T-cell (primary cell): ENCODE data around the gene POLE. TPM values are rescaled to one million over a fixed set of nuclear protein-coding genes. Genes with fewer than 3 reads are reported as not detected.

Experiments
- ATAC-seq, 4 experiments: fragments of 200-7000 bp in 3 of 4; fragments of 150-1000 bp in 1 of 4; cut with Tn5 transposase; replicated peaks in 1 of 4; 1 replicate in 3 of 4; 2 replicates in 1 of 4; pipeline ENCODE4 v1.10.0; 2021; ENCODE audit warnings: moderate library complexity in 3 of 4, mild to moderate bottlenecking in 2 of 4, moderate number of reproducible peaks in 1 of 4
- CTCF ChIA-PET, 2 donors: fragments of 300-600 bp; sonication (Branson Sonifier 250); formaldehyde crosslinking; loops; one replicate each; lab custom pipeline; 2022; ENCODE audit warnings: antibody characterized with exemption in 2 of 2; lab: Charles Lee
- POLR2A ChIA-PET, 2 donors: fragments of 300-600 bp; sonication (Branson Sonifier 250); formaldehyde crosslinking; loops; one replicate each; lab custom pipeline; 2022; ENCODE audit warnings: antibody characterized with exemption in 2 of 2; lab: Charles Lee
- DNase-seq, 35 experiments: peaks; one replicate each; pipeline versions ENCODE4 v3.0.0 to v3.0.0-alpha.2; 2013 to 2023
- H3K27ac ChIP-seq: one replicate; pipeline ENCODE4 v1.5.1; 2013; ENCODE audit warnings: low read length
- H3K27me3 ChIP-seq, 2 experiments: replicated peaks in 1 of 2; 1 replicate in 1 of 2; 2 replicates in 1 of 2; pipeline versions ENCODE4 v1.6.1 to v1.7.0; 2013; ENCODE audit warnings: low read length in 1 of 2, mixed read lengths in 1 of 2; ENCODE audit not compliant: control insufficient read depth in 2 of 2, insufficient read depth in 2 of 2; ENCODE audit errors: extremely low read depth in 1 of 2
- H3K36me3 ChIP-seq, 2 donors: 1 replicate in 1 of 2; 2 replicates in 1 of 2; pipeline versions ENCODE4 v1.6.1 to v1.7.0; 2013; ENCODE audit warnings: low read length in 1 of 2; ENCODE audit not compliant: control insufficient read depth in 2 of 2, insufficient read depth in 1 of 2; ENCODE audit errors: extremely low read depth in 1 of 2
- H3K4me1 ChIP-seq, 2 experiments: 1 replicate in 1 of 2; 2 replicates in 1 of 2; pipeline versions ENCODE4 v1.6.1 to v1.7.0; 2013; ENCODE audit warnings: low read length in 2 of 2, mixed read lengths in 1 of 2; ENCODE audit not compliant: insufficient read depth in 2 of 2, control insufficient read depth in 1 of 2; ENCODE audit errors: extremely low read depth in 1 of 2
- H3K4me3 ChIP-seq, 2 donors: 1 replicate in 1 of 2; 2 replicates in 1 of 2; pipeline versions ENCODE4 v1.5.1 to v1.7.0; 2013; ENCODE audit warnings: mild to moderate bottlenecking in 2 of 2, low read length in 1 of 2, moderate library complexity in 1 of 2; ENCODE audit not compliant: control insufficient read depth in 1 of 2; ENCODE audit errors: extremely low read depth in 1 of 2
- H3K9me3 ChIP-seq: 2 replicates; pipeline ENCODE4 v1.7.0; 2013
- H3K27ac Mint-ChIP-seq, 2 donors: one replicate each; pipeline ENCODE4 v1.8.0; 2020 to 2021; ENCODE audit warnings: mild to moderate bottlenecking in 2 of 2, mixed read lengths in 2 of 2
- H3K27me3 Mint-ChIP-seq, 2 donors: one replicate each; pipeline ENCODE4 v1.8.0; 2021 to 2022; ENCODE audit warnings: mixed read lengths in 2 of 2
- H3K36me3 Mint-ChIP-seq: one replicate; pipeline ENCODE4 v1.8.0; 2021; ENCODE audit warnings: mixed read lengths
- H3K4me1 Mint-ChIP-seq, 3 donors: one replicate each; pipeline ENCODE4 v1.8.0; 2020 to 2022; ENCODE audit warnings: mixed read lengths in 3 of 3, mild to moderate bottlenecking in 1 of 3
- H3K4me3 Mint-ChIP-seq, 3 donors: one replicate each; pipeline ENCODE4 v1.8.0; 2020 to 2022; ENCODE audit warnings: mild to moderate bottlenecking in 3 of 3, mixed read lengths in 3 of 3, moderate library complexity in 3 of 3
- H3K9me3 Mint-ChIP-seq, 3 donors: one replicate each; pipeline ENCODE4 v1.8.0; 2020 to 2022; ENCODE audit warnings: mixed read lengths in 3 of 3
- WGBS: methylation state at CpG from one replicate; pipeline ENCODE4 v1.1.5; 2013; ENCODE audit warnings: missing lambda C conversion rate; ENCODE audit not compliant: insufficient coverage; 5-methylcytosine and 5-hydroxymethylcytosine counted together
- total RNA-seq, 35 experiments: library from RNA in 6 of 35; stranded (reverse) in 6 of 35; fragments of 120-200 nt in 1 of 35; gene quantifications; one replicate each; pipeline versions ENCODE4 v1.2.1 to v1.2.4 and lab custom pipeline; 2013 to 2026

The POLE gene
- total RNA-seq, 5 donors from 2014 or later (not counting 1 experiment from before 2014, with no cell fraction given): 43.6 to 70.4 (median 66.1) TPM

- no peak for DNase-seq
- Histone ChIP-seq H3K4me1 (peaks cover 0 to 9% of the 10 kb centered on the region in 2 experiments), H3K27ac (no peak overlapping the region), H3K27me3 (peaks cover 12 to 78% of the 10 kb centered on the region in 2 experiments), H3K4me3 (no peak overlapping the region), H3K36me3 (no peaks in the 10 kb centered on the region), H3K9me3 (no peaks in the 10 kb centered on the region)
- ChIA-PET CTCF (interaction anchor here in 1 of 2 donors (0.5 to 0.6 kb wide), 2 partner anchors 344 to 860 kb away, joined by 4 to 9 read pairs; no protein-coding TSS in a partner anchor), POLR2A (no interaction called here)
- Mint-ChIP-seq H3K27me3 (peaks cover 37 to 49% of the 10 kb centered on the region in 2 donors), H3K9me3 (no peaks in the 10 kb centered on the region), H3K36me3 (no peaks in the 10 kb centered on the region), H3K4me1 (peaks cover 2 to 9% (median 2%) of the 10 kb centered on the region in 3 donors), H3K4me3 (no peak overlapping the region), H3K27ac (no peak overlapping the region)
- no peak for ATAC-seq
- WGBS: 50% methylated on average over 19 of the region's 25 CpGs
These were observed 78.6 kb downstream of the POLE start for GRCh38 chr12:132608231-132609171.

GRCh38 chr12:132606927-132607326 is 80.2 kb downstream of the POLE start:
- no peaks in the 10 kb centered on the region for H3K9me3 Mint-ChIP-seq
- no peak overlapping the region for H3K27ac Mint-ChIP-seq
- CTCF ChIA-PET: no interaction called here
- Histone ChIP-seq H3K4me3 (no peak overlapping the region), H3K4me1 (peaks cover 0 to 9% of the 10 kb centered on the region in 2 experiments), H3K27me3 (peaks cover 12 to 88% of the 10 kb centered on the region in 2 experiments), H3K27ac (no peak overlapping the region), H3K36me3 (no peaks in the 10 kb centered on the region), H3K9me3 (no peaks in the 10 kb centered on the region)
- WGBS: 81% methylated on average over 19 of the region's 19 CpGs
- H3K27me3 Mint-ChIP-seq: peaks cover 41 to 61% of the 10 kb centered on the region in 2 donors
- DNase-seq: no peak
- no peak for ATAC-seq
- H3K4me3 Mint-ChIP-seq: no peak overlapping the region
- no peaks in the 10 kb centered on the region for H3K36me3 Mint-ChIP-seq
- peaks cover 2 to 9% (median 5%) of the 10 kb centered on the region in 3 donors for H3K4me1 Mint-ChIP-seq
- POLR2A ChIA-PET: no interaction called here

DNA sequence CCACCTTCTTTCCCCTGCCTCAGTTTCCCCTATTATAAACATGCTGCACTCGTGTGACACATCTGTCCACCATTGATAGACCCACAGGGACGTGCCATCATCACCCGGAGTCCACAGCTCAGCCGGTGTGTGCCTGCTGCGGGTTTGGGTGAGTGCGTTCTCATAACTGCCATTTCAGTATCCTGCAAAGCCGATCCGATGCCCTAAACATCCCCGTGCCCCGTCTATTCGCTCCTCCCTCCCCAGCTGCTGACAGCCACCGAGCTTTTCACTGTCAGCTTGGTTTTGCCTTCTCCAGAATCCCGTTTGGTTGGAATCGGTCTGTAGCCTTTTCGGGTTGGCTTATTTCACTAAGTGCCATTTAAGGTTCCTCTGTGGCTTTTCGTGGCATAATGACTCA is 80.7 kb downstream of the POLE start:
- Histone ChIP-seq H3K27ac (no peak overlapping the region), H3K9me3 (no peaks in the 10 kb centered on the region), H3K27me3 (peaks cover 10 to 88% of the 10 kb centered on the region in 2 experiments), H3K36me3 (no peaks in the 10 kb centered on the region), H3K4me3 (no peak overlapping the region), H3K4me1 (peaks cover 0 to 9% of the 10 kb centered on the region in 2 experiments)
- peaks cover 39 to 62% of the 10 kb centered on the region in 2 donors for H3K27me3 Mint-ChIP-seq
- 58% methylated on average over 16 of the region's 16 CpGs for WGBS
- no peaks in the 10 kb centered on the region for H3K36me3 Mint-ChIP-seq
- no peak overlapping the region for H3K4me3 Mint-ChIP-seq
- H3K9me3 Mint-ChIP-seq: no peaks in the 10 kb centered on the region
- peaks cover 2 to 9% (median 5%) of the 10 kb centered on the region in 3 donors for H3K4me1 Mint-ChIP-seq
- ChIA-PET CTCF (no interaction called here), POLR2A (no interaction called here)
- DNase-seq (no peak), ATAC-seq (no peak)
- no peak overlapping the region for H3K27ac Mint-ChIP-seq

DNA sequence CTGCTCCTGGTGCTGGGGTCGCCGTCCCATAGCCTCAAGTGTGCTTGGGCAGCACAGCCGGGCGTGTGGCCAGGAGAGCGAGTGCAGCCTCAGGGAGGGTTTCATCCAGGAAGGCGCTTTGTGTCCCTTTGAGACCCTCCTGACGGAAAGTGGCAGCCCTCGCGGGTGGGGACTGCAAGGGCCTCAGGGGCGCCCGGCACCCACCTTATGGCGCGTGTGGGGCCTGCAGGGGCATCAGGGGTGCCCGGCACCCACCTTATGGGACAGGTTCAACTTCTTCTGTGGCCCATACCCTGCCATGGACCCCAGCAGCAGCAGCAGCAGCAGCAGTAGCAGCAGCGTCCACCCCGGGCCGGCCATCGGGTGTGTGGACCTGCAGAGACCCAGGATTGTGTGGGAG is 81.2 kb downstream of the POLE start:
- 79% methylated on average over 18 of the region's 18 CpGs for WGBS
- no peak for ATAC-seq
- ChIA-PET POLR2A (no interaction called here), CTCF (no interaction called here)
- DNase-seq: no peak
- H3K9me3 ChIP-seq: no peaks in the 10 kb centered on the region
- H3K27ac ChIP-seq: no peak overlapping the region
- H3K4me1 ChIP-seq: peaks cover 0 to 14% of the 10 kb centered on the region in 2 experiments
- Mint-ChIP-seq H3K9me3 (no peaks in the 10 kb centered on the region), H3K36me3 (no peaks in the 10 kb centered on the region), H3K27ac (no peak overlapping the region), H3K4me1 (peaks cover 2 to 9% (median 8%) of the 10 kb centered on the region in 3 donors), H3K4me3 (no peak overlapping the region), H3K27me3 (peaks cover 35 to 62% of the 10 kb centered on the region in 2 donors)
- H3K4me3 ChIP-seq: no peak overlapping the region
- H3K36me3 ChIP-seq: no peaks in the 10 kb centered on the region
- peaks cover 8 to 87% of the 10 kb centered on the region in 2 experiments for H3K27me3 ChIP-seq

GRCh38 chr12:132604668-132605441 is 82.3 kb downstream of the POLE start:
- Histone ChIP-seq H3K4me3 (no peak overlapping the region), H3K27me3 (peaks cover 8 to 87% of the 10 kb centered on the region in 2 experiments), H3K9me3 (no peaks in the 10 kb centered on the region), H3K36me3 (no peaks in the 10 kb centered on the region), H3K27ac (no peak overlapping the region), H3K4me1 (peaks cover 0 to 16% of the 10 kb centered on the region in 2 experiments)
- H3K4me1 Mint-ChIP-seq: peaks cover 7 to 14% (median 13%) of the 10 kb centered on the region in 3 donors
- POLR2A ChIA-PET: no interaction called here
- H3K4me3 Mint-ChIP-seq: no peak overlapping the region
- 51% methylated on average over 6 of the region's 16 CpGs for WGBS
- H3K27ac Mint-ChIP-seq: no peak overlapping the region
- CTCF ChIA-PET: no interaction called here
- H3K36me3 Mint-ChIP-seq: no peaks in the 10 kb centered on the region
- H3K27me3 Mint-ChIP-seq: peaks cover 26 to 61% of the 10 kb centered on the region in 2 donors
- ATAC-seq (no peak), DNase-seq (no peak)
- no peaks in the 10 kb centered on the region for H3K9me3 Mint-ChIP-seq

GRCh38 chr12:132604151-132604618 is 83.0 kb downstream of the POLE start:
- WGBS: 47% methylated on average over 24 of the region's 26 CpGs
- Mint-ChIP-seq H3K4me1 (peaks cover 8 to 17% (median 14%) of the 10 kb centered on the region in 3 donors), H3K27me3 (peaks cover 26 to 61% of the 10 kb centered on the region in 2 donors), H3K9me3 (no peaks in the 10 kb centered on the region), H3K36me3 (no peaks in the 10 kb centered on the region), H3K27ac (no peak overlapping the region), H3K4me3 (no peak overlapping the region)
- Histone ChIP-seq H3K4me3 (no peak overlapping the region), H3K4me1 (peaks cover 0 to 17% of the 10 kb centered on the region in 2 experiments), H3K36me3 (no peaks in the 10 kb centered on the region), H3K27ac (no peak overlapping the region), H3K27me3 (peaks cover 8 to 82% of the 10 kb centered on the region in 2 experiments), H3K9me3 (no peaks in the 10 kb centered on the region)
- ChIA-PET POLR2A (no interaction called here), CTCF (no interaction called here)
- ATAC-seq (peak in 1 of 4 experiments; percentile 59), DNase-seq (no peak)
